ENCODE results near the gene EHBP1. TPM values are rescaled to one million over a fixed set of nuclear protein-coding genes. Genes with fewer than 3 reads are reported as not detected.

Gene EHBP1
- total and polyA plus RNA-seq, 4 experiments from 2014 or later: 9.2 to 31.9 (median 21.0) TPM

DNA sequence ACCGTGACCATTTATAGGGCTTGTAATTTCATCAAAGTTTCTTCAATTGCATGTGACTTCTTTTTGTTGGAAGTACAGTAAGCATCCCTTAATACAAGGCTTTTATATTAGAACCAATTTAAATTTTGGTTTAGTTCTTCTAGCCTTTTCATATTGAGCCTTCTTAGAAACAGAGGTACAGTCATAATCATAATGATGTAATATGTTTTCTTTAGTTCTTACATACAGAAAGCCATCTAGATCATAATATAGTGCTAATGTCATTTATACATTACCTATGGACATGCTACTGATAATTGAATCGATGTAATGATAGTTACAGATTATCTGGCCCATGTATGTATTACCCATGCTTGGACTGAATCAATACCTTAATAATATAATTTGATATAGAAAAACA, 235.2 kb downstream of the EHBP1 start:
- Mint-ChIP-seq H3K4me1 (no peaks in the 10 kb centered on the region), H3K27ac (no peak overlapping the region), H3K36me3 (peaks cover 0 to 9% of the 10 kb centered on the region in 2 donors), H3K4me3 (no peak overlapping the region), H3K9me3 (no peaks in the 10 kb centered on the region), H3K27me3 (no peaks in the 10 kb centered on the region)
- H3K27me3 ChIP-seq (ENCODE audit: insufficient read depth, low read length): no peaks in the 10 kb centered on the region
- ChIA-PET POLR2A (ENCODE audit: partially characterized antibody) (no interaction called here), CTCF (ENCODE audit: partially characterized antibody) (no interaction called here)
- no peak for DNase-seq
- no peaks in the 10 kb centered on the region for H3K4me1 ChIP-seq (ENCODE audit: insufficient read depth, low read length)
- H3K27ac ChIP-seq (ENCODE audit: low read depth, low read length): no peak overlapping the region
- intact Hi-C loops (cut with micrococcal nuclease): no loop called here
- no peaks in the 10 kb centered on the region for H3K9me3 ChIP-seq (ENCODE audit: control insufficient read depth in 1 of 2, low read length in 2 of 2)
- H3K4me3 ChIP-seq (ENCODE audit: low read length in 2 of 2): no peak overlapping the region
- H3K36me3 ChIP-seq (ENCODE audit: insufficient read depth, low read length): no peaks in the 10 kb centered on the region

DNA sequence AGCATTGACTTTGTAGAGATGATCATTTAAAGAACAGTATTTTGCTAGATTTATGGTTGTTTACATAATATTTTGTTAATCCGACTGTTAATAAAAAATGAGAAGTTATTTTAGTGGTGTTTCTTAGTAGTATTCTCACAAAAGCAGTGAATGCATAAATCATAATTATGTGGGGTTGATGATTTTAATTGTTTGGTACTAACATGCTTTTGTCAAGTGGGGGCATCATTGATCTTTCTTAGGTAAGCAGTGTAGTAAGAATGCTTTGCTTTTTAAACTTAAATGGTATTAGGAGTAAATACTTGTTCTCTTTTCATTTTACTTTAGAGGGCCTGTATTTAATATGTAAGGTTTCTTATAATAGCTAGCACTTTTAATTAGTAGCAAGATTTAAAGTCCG, 235.9 kb downstream of the EHBP1 start:
- H3K36me3 Mint-ChIP-seq: peaks cover 0 to 11% of the 10 kb centered on the region in 2 donors
- ChIA-PET CTCF (ENCODE audit: partially characterized antibody) (no interaction called here), POLR2A (ENCODE audit: partially characterized antibody) (no interaction called here)
- no peak overlapping the region for H3K4me3 Mint-ChIP-seq
- no peaks in the 10 kb centered on the region for H3K9me3 ChIP-seq (ENCODE audit: control insufficient read depth in 1 of 2, low read length in 2 of 2)
- H3K4me1 Mint-ChIP-seq: no peaks in the 10 kb centered on the region
- H3K27me3 Mint-ChIP-seq: no peaks in the 10 kb centered on the region
- no peak overlapping the region for H3K27ac Mint-ChIP-seq
- H3K27me3 ChIP-seq (ENCODE audit: insufficient read depth, low read length): no peaks in the 10 kb centered on the region
- H3K36me3 ChIP-seq (ENCODE audit: insufficient read depth, low read length): no peaks in the 10 kb centered on the region
- H3K27ac ChIP-seq (ENCODE audit: low read depth, low read length): no peak overlapping the region
- no peaks in the 10 kb centered on the region for H3K4me1 ChIP-seq (ENCODE audit: insufficient read depth, low read length)
- DNase-seq: no peak
- intact Hi-C loops (cut with micrococcal nuclease): no loop called here
- no peak overlapping the region for H3K4me3 ChIP-seq (ENCODE audit: low read length in 2 of 2)
- H3K9me3 Mint-ChIP-seq: no peaks in the 10 kb centered on the region

DNA sequence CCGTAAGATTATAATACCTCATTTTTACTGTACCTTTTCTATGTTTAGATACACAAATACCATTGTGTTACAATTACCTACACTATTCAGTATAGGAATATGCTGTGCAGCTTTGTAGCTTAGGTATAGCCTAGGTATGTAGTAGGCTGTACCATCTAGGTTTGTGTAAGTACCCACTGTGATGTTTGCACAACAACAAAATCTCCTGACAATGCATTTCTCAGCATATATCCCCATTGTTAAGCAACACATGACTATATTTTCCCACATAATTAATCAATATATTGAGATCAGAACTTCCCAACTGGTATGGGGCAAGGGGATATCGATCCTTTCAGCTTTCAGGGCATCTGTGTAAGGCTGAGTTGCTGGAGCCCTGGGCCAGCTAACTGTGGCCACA, 238.8 kb downstream of the EHBP1 start:
- POLR2A ChIA-PET (ENCODE audit: partially characterized antibody): no interaction called here
- no peak overlapping the region for H3K27ac ChIP-seq (ENCODE audit: low read depth, low read length)
- intact Hi-C loops (cut with micrococcal nuclease): no loop called here

DNA sequence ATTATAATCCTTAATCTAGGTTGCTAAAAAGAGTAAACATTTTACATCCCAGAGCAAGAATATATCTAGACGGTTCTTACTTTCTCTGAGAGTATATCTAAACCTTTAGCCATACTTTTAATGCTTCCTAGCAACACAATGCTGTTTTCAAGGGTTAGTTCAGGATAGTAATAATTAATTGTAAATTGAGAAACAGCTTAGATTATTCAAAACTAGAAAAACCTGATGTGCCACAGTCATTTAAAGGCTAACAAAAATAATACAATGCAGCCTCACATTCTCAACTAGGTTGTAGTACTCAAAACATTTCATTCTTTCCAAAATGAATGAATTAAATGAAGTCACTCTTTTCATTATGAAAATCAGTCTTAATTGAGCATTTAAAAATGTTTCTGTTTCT, 241.9 kb downstream of the EHBP1 start:
- Histone ChIP-seq H3K27ac (ENCODE audit: low read depth, low read length) (no peak overlapping the region), H3K36me3 (ENCODE audit: insufficient read depth, low read length) (no peaks in the 10 kb centered on the region), H3K27me3 (ENCODE audit: insufficient read depth, low read length) (no peaks in the 10 kb centered on the region), H3K9me3 (ENCODE audit: control insufficient read depth in 1 of 2, low read length in 2 of 2) (no peaks in the 10 kb centered on the region), H3K4me1 (ENCODE audit: insufficient read depth, low read length) (no peaks in the 10 kb centered on the region), H3K4me3 (ENCODE audit: low read length in 2 of 2) (no peak overlapping the region)
- no peak overlapping the region for H3K27ac Mint-ChIP-seq
- CTCF ChIA-PET (ENCODE audit: partially characterized antibody): no interaction called here
- POLR2A ChIA-PET (ENCODE audit: partially characterized antibody): no interaction called here
- DNase-seq: no peak
- H3K4me3 Mint-ChIP-seq: no peak overlapping the region
- intact Hi-C loops (cut with micrococcal nuclease): no loop called here
- no peaks in the 10 kb centered on the region for H3K9me3 Mint-ChIP-seq
- peaks cover 7 to 29% of the 10 kb centered on the region in 2 donors for H3K36me3 Mint-ChIP-seq
- no peaks in the 10 kb centered on the region for H3K27me3 Mint-ChIP-seq
- no peaks in the 10 kb centered on the region for H3K4me1 Mint-ChIP-seq

More for the DNA sequence above, 238.8 kb downstream of the EHBP1 start:
- DNase-seq: no peak
- Histone ChIP-seq H3K4me1 (ENCODE audit: insufficient read depth, low read length) (no peaks in the 10 kb centered on the region), H3K36me3 (ENCODE audit: insufficient read depth, low read length) (no peaks in the 10 kb centered on the region), H3K9me3 (ENCODE audit: control insufficient read depth in 1 of 2, low read length in 2 of 2) (no peaks in the 10 kb centered on the region), H3K4me3 (ENCODE audit: low read length in 2 of 2) (no peak overlapping the region), H3K27me3 (ENCODE audit: insufficient read depth, low read length) (no peaks in the 10 kb centered on the region)
- Mint-ChIP-seq H3K36me3 (peaks cover 3 to 20% of the 10 kb centered on the region in 2 donors), H3K27me3 (no peaks in the 10 kb centered on the region), H3K9me3 (no peaks in the 10 kb centered on the region), H3K4me3 (no peak overlapping the region), H3K4me1 (no peaks in the 10 kb centered on the region), H3K27ac (no peak overlapping the region)
- CTCF ChIA-PET (ENCODE audit: partially characterized antibody): no interaction called here

DNA sequence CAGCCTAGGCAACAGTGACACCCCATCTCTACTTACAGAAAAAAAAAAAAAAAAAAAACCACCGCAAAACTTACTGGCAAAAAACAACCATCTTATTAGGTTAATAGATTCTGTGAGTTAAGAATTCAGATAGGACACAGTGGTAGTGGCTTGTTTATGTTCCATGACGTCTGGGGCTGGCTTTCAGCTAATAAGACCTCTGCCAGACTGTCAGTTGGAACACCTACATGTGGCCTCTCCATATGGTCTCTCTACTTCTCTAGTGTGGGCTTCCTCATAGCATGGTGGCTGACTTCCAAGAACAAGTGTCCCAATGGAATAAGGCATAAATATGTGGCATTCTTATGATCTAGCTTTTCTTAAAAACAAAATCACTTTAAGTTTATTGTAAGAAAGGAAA, 251.1 kb downstream of the EHBP1 start:
- H3K4me1 Mint-ChIP-seq: no peaks in the 10 kb centered on the region
- Histone ChIP-seq H3K9me3 (ENCODE audit: control insufficient read depth in 1 of 2, low read length in 2 of 2) (no peaks in the 10 kb centered on the region), H3K27ac (ENCODE audit: low read depth, low read length) (no peak overlapping the region), H3K27me3 (ENCODE audit: insufficient read depth, low read length) (no peaks in the 10 kb centered on the region), H3K4me3 (ENCODE audit: low read length in 2 of 2) (no peak overlapping the region), H3K4me1 (ENCODE audit: insufficient read depth, low read length) (no peaks in the 10 kb centered on the region), H3K36me3 (ENCODE audit: insufficient read depth, low read length) (no peaks in the 10 kb centered on the region)
- H3K4me3 Mint-ChIP-seq: no peak overlapping the region
- no peaks in the 10 kb centered on the region for H3K9me3 Mint-ChIP-seq
- intact Hi-C loops (cut with micrococcal nuclease): no loop called here
- POLR2A ChIA-PET (ENCODE audit: partially characterized antibody): no interaction called here
- peaks cover 28 to 29% of the 10 kb centered on the region in 2 donors for H3K36me3 Mint-ChIP-seq
- CTCF ChIA-PET (ENCODE audit: partially characterized antibody): no interaction called here
- H3K27me3 Mint-ChIP-seq: no peaks in the 10 kb centered on the region
- H3K27ac Mint-ChIP-seq: no peak overlapping the region
- no peak for DNase-seq

DNA sequence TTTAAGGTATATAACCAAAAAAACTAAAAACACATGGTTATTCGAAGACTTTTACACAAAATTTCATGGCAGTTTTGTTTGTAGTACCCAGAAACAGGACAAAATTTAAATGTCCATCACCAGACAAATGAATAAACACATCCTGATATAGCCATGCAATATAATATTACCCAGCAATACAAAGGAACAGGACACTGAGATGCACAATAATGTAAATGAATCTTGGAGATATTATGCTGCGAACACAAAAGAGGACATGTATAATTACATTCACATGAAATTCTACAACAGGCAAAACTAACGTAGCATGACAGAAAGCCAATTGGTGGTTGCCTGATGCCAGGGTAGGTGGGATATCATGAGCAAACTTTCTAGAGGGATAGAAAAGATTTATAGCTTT, 252.7 kb downstream of the EHBP1 start:
- H3K4me3 Mint-ChIP-seq: no peak overlapping the region
- H3K36me3 Mint-ChIP-seq: peaks cover 25 to 26% of the 10 kb centered on the region in 2 donors
- no peaks in the 10 kb centered on the region for H3K4me1 Mint-ChIP-seq
- no peaks in the 10 kb centered on the region for H3K27me3 Mint-ChIP-seq
- no peak overlapping the region for H3K27ac Mint-ChIP-seq
- Histone ChIP-seq H3K27me3 (ENCODE audit: insufficient read depth, low read length) (no peaks in the 10 kb centered on the region), H3K36me3 (ENCODE audit: insufficient read depth, low read length) (no peaks in the 10 kb centered on the region), H3K9me3 (ENCODE audit: control insufficient read depth in 1 of 2, low read length in 2 of 2) (no peaks in the 10 kb centered on the region), H3K4me1 (ENCODE audit: insufficient read depth, low read length) (no peaks in the 10 kb centered on the region), H3K4me3 (ENCODE audit: low read length in 2 of 2) (no peak overlapping the region), H3K27ac (ENCODE audit: low read depth, low read length) (no peak overlapping the region)
- DNase-seq: no peak
- CTCF ChIA-PET (ENCODE audit: partially characterized antibody): no interaction called here
- H3K9me3 Mint-ChIP-seq: no peaks in the 10 kb centered on the region
- intact Hi-C loops (cut with micrococcal nuclease): no loop called here
- POLR2A ChIA-PET (ENCODE audit: partially characterized antibody): no interaction called here

GRCh38 chr2:62964050-62964449, 258.5 kb downstream of the EHBP1 start:
- ChIA-PET CTCF (ENCODE audit: partially characterized antibody) (no interaction called here), POLR2A (ENCODE audit: partially characterized antibody) (no interaction called here)
- intact Hi-C loops (cut with micrococcal nuclease): no loop called here
- DNase-seq: no peak
- H3K4me1 ChIP-seq (ENCODE audit: insufficient read depth, low read length): no peaks in the 10 kb centered on the region
- no peaks in the 10 kb centered on the region for H3K4me1 Mint-ChIP-seq
- H3K27me3 Mint-ChIP-seq: no peaks in the 10 kb centered on the region
- H3K9me3 Mint-ChIP-seq: no peaks in the 10 kb centered on the region
- no peaks in the 10 kb centered on the region for H3K9me3 ChIP-seq (ENCODE audit: control insufficient read depth in 1 of 2, low read length in 2 of 2)
- H3K27ac Mint-ChIP-seq: no peak overlapping the region
- H3K4me3 Mint-ChIP-seq: no peak overlapping the region
- no peaks in the 10 kb centered on the region for H3K36me3 ChIP-seq (ENCODE audit: insufficient read depth, low read length)
- H3K27me3 ChIP-seq (ENCODE audit: insufficient read depth, low read length): no peaks in the 10 kb centered on the region
- peaks cover 13 to 14% of the 10 kb centered on the region in 2 donors for H3K36me3 Mint-ChIP-seq
- H3K27ac ChIP-seq (ENCODE audit: low read depth, low read length): no peak overlapping the region
- H3K4me3 ChIP-seq (ENCODE audit: low read length in 2 of 2): no peak overlapping the region

DNA sequence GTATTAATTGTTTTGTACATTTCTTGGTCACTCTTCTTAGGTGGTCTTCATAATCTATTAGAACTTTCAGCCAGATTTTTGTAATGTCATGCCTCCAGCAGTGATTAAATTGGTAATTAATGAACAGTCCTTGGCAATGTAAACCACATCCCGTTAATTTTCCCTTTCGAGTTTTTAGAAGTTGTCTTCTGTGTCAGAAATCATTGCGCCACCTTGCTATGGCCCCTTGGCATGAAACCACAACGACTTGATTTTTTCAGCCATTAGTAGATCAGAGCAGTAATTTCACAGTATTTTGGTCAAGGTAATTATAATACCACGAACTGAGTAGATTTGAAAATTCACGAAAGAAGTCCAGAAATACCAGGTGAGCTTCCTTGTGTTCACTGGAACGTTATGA, 259.2 kb downstream of the EHBP1 start:
- DNase-seq: no peak
- Histone ChIP-seq H3K27ac (ENCODE audit: low read depth, low read length) (no peak overlapping the region), H3K36me3 (ENCODE audit: insufficient read depth, low read length) (no peaks in the 10 kb centered on the region), H3K9me3 (ENCODE audit: control insufficient read depth in 1 of 2, low read length in 2 of 2) (no peaks in the 10 kb centered on the region), H3K27me3 (ENCODE audit: insufficient read depth, low read length) (no peaks in the 10 kb centered on the region), H3K4me1 (ENCODE audit: insufficient read depth, low read length) (no peaks in the 10 kb centered on the region), H3K4me3 (ENCODE audit: low read length in 2 of 2) (no peak overlapping the region)
- intact Hi-C loops (cut with micrococcal nuclease): no loop called here
- H3K9me3 Mint-ChIP-seq: no peaks in the 10 kb centered on the region
- H3K27ac Mint-ChIP-seq: no peak overlapping the region
- no peaks in the 10 kb centered on the region for H3K27me3 Mint-ChIP-seq
- no peaks in the 10 kb centered on the region for H3K4me1 Mint-ChIP-seq
- no peak overlapping the region for H3K4me3 Mint-ChIP-seq
- peaks cover 12 to 13% of the 10 kb centered on the region in 2 donors for H3K36me3 Mint-ChIP-seq
- ChIA-PET POLR2A (ENCODE audit: partially characterized antibody) (no interaction called here), CTCF (ENCODE audit: partially characterized antibody) (no interaction called here)
